Measurements from ENCODE around the gene ZNF280A.

GRCh38 chr22:22467112-22467511 is 53.0 kb downstream of the ZNF280A start:
- TF ChIP-seq CEBPB (IDR thresholded peaks at IDR 0.05) (no peak), REST (IDR thresholded peaks at IDR 0.05; ENCODE audit: low read depth) (no peak), EP300 (IDR thresholded peaks at IDR 0.05; ENCODE audit: borderline replicate concordance) (no peak), CREB1 (IDR thresholded peaks at IDR 0.05; ENCODE audit: low read depth) (no peak)

All from Ishikawa (cell line).